Inflammatory macrophage treated with lipopolysaccharide for 4 hours (primary cell): ENCODE results near the gene COL25A1.
"Not testable (repeated sequence)": the region's sequence is repeated elsewhere in the genome, so short reads cannot be mapped to it uniquely, and the experiment has no call there.

Experiments
- DNase-seq: peaks from one replicate; pipeline ENCODE4 v3.0.0-alpha.2; 2020

Gene COL25A1

GRCh38 chr4:109044431-109044830 is 258.0 kb downstream of the COL25A1 start:
- DNase-seq, result peak; percentile 49

GRCh38 chr4:109043286-109043685 is 259.2 kb downstream of the COL25A1 start:
- DNase-seq, result no peak

GRCh38 chr4:109041463-109042360 is 260.7 kb downstream of the COL25A1 start:
- no peak for DNase-seq

GRCh38 chr4:109040441-109040840 is 262.0 kb downstream of the COL25A1 start:
- DNase-seq, result peak; percentile 82

DNA sequence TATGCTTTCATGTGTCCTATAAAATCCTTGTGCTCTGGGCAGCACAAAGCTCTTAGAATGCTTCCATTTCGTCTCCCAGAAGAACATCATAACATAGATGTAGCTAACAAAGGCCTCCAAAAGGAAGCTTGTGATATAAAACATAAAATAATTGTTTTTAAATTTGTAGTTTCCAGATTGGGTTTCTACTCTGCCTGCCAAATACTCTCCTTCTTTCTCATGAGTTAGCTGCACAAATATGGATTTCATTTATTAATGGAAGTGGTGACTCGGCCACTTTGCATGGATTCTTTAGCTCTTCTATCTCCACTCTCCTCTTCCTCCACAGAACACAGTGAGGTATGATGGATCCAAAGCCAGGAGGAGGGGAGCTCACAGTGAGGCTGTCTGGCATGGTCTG is 265.4 kb downstream of the COL25A1 start:
- DNase-seq, result no peak

GRCh38 chr4:109033993-109034392 is 268.5 kb downstream of the COL25A1 start:
- DNase-seq, result no peak

- DNase-seq, result no peak
These were observed 269.8 kb downstream of the COL25A1 start for GRCh38 chr4:109032671-109033070.

DNA sequence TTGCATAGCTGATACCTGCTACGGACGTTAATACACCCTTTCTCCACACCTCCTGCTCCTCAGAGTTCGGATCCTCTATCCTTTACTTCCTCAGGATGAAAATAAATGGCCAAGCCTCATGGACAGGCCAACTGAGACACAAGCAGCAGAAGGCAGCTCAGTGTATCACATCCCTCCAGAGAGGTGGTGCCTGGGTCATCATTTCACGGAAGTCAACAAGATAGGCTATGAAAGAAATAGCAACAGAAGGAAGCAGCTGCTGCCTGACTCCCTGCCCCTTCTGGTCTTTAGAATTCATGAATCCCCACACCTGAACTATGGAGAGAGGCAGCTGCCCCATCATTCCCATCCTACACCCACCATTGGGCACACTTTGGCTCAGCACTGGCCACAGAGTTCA is 272.5 kb downstream of the COL25A1 start:
- DNase-seq, result no peak

DNA sequence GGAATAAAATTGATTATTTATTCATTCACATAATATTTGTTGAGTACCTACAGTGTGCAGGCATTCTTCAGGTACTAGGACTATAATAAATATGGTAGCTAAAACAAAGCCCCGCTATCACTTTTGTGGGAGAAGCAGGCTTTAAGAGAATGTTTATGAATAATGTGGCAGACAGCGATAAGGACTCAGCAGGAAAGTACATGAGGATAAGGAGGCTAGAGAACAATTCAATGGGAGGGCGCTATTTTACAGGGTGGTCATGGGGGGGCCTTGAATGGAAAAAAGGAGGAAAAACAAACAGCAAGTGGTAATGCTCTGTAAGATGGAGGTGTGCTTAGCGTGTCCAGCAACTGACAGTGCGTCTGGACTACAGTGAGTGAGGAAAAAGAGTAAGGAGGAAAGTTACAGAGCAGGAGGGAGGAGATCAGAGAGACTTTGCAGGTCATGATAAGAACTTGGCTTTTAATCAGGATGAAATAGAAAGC is 275.4 kb downstream of the COL25A1 start:
- DNase-seq, result no peak

GRCh38 chr4:109026588-109026987 is 275.9 kb downstream of the COL25A1 start:
- DNase-seq, result no peak

GRCh38 chr4:109025471-109026076 is 276.9 kb downstream of the COL25A1 start:
- no peak for DNase-seq

DNA sequence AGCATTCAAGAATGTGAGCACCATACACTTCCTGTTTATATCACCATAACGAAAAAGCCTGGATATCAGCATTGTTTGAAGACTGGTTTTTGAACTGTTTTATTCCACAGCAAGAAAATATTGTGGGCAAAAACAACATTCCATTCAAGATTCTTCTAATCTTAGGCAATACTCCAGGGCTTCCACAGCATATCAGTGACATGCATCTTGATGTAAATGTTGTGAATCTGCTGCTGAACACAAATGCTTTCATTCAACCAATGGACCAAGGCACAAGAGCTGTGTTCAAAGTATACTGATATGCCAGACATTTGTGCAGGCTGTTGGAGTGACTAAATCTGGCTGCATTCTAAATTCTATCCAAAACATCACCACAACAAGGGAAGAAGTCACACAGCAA is 279.5 kb downstream of the COL25A1 start:
- no peak for DNase-seq

DNA sequence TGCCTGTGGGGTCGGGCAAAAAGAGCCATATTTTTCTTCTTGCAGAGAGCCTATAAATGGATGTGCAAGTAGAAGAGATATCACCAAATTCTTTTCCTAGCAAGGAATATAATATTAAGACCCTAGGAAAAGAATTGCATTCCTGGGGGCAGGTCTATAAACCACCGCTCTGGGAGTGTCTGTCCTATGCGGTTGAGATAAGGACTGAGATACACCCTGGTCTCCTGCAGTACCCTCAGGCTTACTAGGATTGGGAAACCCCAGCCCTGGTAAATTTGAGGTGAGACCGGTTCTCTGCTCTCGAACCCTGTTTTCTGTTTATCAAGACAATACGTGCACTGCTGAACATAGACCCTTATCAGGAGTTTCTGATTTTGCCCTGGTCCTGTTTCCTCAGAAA is 280.8 kb downstream of the COL25A1 start:
- not testable (repeated sequence) for DNase-seq

- DNase-seq, result no peak
These were observed 281.6 kb downstream of the COL25A1 start for GRCh38 chr4:109020861-109021260.

- DNase-seq, result no peak
These were observed 286.3 kb downstream of the COL25A1 start for GRCh38 chr4:109016200-109016599.

DNA sequence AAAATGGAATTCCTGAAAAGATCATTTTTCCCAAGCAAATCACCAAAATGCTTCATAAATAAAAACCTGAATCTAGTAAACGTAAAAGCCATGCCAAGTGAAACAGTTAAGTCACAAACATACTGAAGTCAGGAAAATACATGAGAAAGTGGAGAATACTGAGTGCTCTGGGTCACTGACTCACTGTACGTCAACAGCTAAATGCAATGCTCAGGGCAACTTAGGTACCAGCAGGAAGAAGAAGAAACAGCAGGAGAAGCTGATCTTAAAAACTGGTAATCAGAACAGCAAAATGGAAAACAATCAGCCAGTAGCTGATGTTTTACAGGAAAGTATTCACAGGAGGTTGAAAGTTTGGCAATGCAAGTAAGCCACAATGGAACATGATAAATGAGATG is 287.0 kb downstream of the COL25A1 start:
- no peak for DNase-seq

GRCh38 chr4:109014593-109015412 is 287.7 kb downstream of the COL25A1 start:
- DNase-seq, result no peak

DNA sequence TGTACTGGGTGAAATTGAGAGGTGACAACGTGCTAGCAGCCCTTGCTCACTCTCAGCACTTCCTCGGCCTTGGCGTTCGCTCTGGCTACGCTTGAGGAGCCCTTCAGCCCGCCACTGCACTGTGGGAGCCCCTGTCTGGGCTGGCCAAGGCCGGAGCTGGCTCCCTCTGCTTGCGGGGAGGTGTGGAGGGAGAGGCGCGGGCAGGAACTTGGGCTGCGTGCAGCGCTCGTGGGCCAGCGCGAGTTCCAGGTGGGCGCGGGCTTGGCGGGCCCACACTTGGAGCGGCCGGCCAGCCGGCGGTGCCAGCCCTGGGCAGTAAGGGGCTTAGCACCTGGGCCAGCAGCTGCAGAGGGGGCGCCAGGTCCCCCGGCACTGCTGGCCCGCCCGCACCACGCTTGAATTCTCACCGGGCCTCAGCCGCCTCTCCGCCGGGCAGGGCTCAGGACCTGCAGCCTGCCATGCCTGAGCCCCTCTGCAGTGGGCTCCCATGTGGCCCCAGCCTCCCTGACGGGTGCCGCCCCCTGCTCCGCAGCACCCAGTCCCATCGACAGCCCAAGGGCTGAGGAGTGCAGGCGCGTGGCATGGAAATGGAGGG is 290.1 kb downstream of the COL25A1 start:
- DNase-seq, result no peak

GRCh38 chr4:109011241-109012026 is 291.0 kb downstream of the COL25A1 start:
- no peak for DNase-seq

DNA sequence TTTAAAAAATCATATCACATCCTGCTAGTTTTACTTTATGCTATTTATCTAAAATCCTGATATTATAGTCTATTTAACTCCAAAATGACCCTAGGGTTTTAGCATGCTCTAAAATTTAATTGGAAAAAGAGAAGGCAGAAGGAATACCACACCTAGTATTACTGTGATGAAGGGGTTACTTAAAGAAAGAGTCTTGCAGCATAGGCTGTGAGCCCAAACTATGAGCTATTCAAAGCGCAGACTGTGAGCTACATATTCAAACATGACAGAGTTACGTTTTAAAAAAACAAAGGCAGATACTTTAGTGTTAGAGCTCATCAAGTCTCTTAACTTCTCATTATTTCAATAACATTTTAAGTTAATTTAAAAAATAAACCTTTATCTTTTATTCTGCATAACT is 291.9 kb downstream of the COL25A1 start:
- no peak for DNase-seq

GRCh38 chr4:109009909-109010308 is 292.5 kb downstream of the COL25A1 start:
- DNase-seq, result no peak

- no peak for DNase-seq
These were observed 294.5 kb downstream of the COL25A1 start for GRCh38 chr4:109007976-109008375.
